Neuronal stem cell (in vitro differentiated cells): ENCODE measurements around the gene TMA7.

ENCODE experiments used
- DNase-seq: peaks from one replicate; pipeline ENCODE4 v3.0.0-alpha.2; 2013; ENCODE audit warnings: low spot score
- H2AFZ ChIP-seq: one replicate; pipeline ENCODE4 v1.6.1; 2013; ENCODE audit warnings: mild to moderate bottlenecking, low read length, inconsistent platforms
- H2AK5ac ChIP-seq: 2 replicates; pipeline ENCODE4 v1.6.1; 2013; ENCODE audit warnings: low read depth, mild to moderate bottlenecking, inconsistent platforms, low read length, moderate library complexity, mixed read lengths
- H2BK120ac ChIP-seq: 2 replicates; pipeline ENCODE4 v1.6.1; 2013; ENCODE audit warnings: low read depth, mild to moderate bottlenecking, inconsistent platforms, low read length, moderate library complexity, mixed read lengths
- H2BK12ac ChIP-seq: one replicate; pipeline ENCODE4 v1.6.1; 2013; ENCODE audit warnings: low read length, inconsistent platforms
- H2BK15ac ChIP-seq: 2 replicates; pipeline ENCODE4 v1.6.1; 2013; ENCODE audit warnings: mild to moderate bottlenecking, low read length, inconsistent platforms, mixed read lengths
- H2BK5ac ChIP-seq: one replicate; pipeline ENCODE4 v1.6.1; 2013; ENCODE audit warnings: inconsistent platforms, mild to moderate bottlenecking, low read length, moderate library complexity
- H3K14ac ChIP-seq: one replicate; pipeline ENCODE4 v1.6.1; 2013; ENCODE audit warnings: low read length, inconsistent platforms
- H3K18ac ChIP-seq: 2 replicates; pipeline ENCODE4 v1.6.1; 2013; ENCODE audit warnings: low read length, inconsistent platforms
- H3K23ac ChIP-seq: 2 replicates; pipeline ENCODE4 v1.6.1; 2013; ENCODE audit warnings: low read depth, mild to moderate bottlenecking, mixed read lengths, low read length, inconsistent platforms; ENCODE audit not compliant: poor library complexity
- H3K27ac ChIP-seq: replicated peaks from 3 replicates; pipeline ENCODE4 v1.5.1; 2013; ENCODE audit warnings: low read length, inconsistent platforms
- H3K27me3 ChIP-seq, 3 experiments: 2 replicates each; pipeline ENCODE4 v1.6.1; 2013; ENCODE audit warnings: low read length in 3 of 3, mild to moderate bottlenecking in 2 of 3, inconsistent platforms in 1 of 3, low read depth in 1 of 3, mixed read lengths in 1 of 3, moderate library complexity in 1 of 3; ENCODE audit not compliant: control insufficient read depth in 3 of 3, insufficient read depth in 3 of 3
- H3K36me3 ChIP-seq, 2 donors: replicated peaks in 1 of 2; 2 replicates each; pipeline ENCODE4 v1.6.1; 2013; ENCODE audit warnings: low read length in 2 of 2; ENCODE audit not compliant: control insufficient read depth in 2 of 2, insufficient read depth in 2 of 2
- H3K4ac ChIP-seq: 2 replicates; pipeline ENCODE4 v1.6.1; 2013; ENCODE audit warnings: inconsistent platforms, mild to moderate bottlenecking, low read length, moderate library complexity
- H3K4me1 ChIP-seq, 2 donors: 1 replicate in 1 of 2; 2 replicates in 1 of 2; pipeline ENCODE4 v1.6.1; 2013; ENCODE audit warnings: low read length in 2 of 2, low read depth in 1 of 2; ENCODE audit not compliant: control insufficient read depth in 2 of 2, insufficient read depth in 1 of 2
- H3K4me2 ChIP-seq: one replicate; pipeline ENCODE4 v1.6.1; 2013; ENCODE audit warnings: mild to moderate bottlenecking, low read length, inconsistent platforms; ENCODE audit not compliant: insufficient read depth, poor library complexity, severe bottlenecking
- H3K4me3 ChIP-seq, 2 donors: 2 replicates each; pipeline ENCODE4 v1.5.1; 2013; ENCODE audit warnings: low read length in 2 of 2, mild to moderate bottlenecking in 2 of 2, inconsistent platforms in 1 of 2, moderate library complexity in 1 of 2
- H3K79me1 ChIP-seq: one replicate; pipeline ENCODE4 v1.6.1; 2013; ENCODE audit warnings: low read depth, mild to moderate bottlenecking, inconsistent platforms, low read length, moderate library complexity
- H3K9ac ChIP-seq: one replicate; pipeline ENCODE4 v1.6.1; 2013; ENCODE audit warnings: mild to moderate bottlenecking, low read depth, low read length, inconsistent platforms; ENCODE audit not compliant: poor library complexity
- H3K9me3 ChIP-seq, 2 donors: replicated peaks in 1 of 2; 2 replicates each; pipeline versions ENCODE3 to v1.6.1; 2013; ENCODE audit warnings: low read length in 2 of 2, mild to moderate bottlenecking in 2 of 2, inconsistent platforms in 1 of 2, low read depth in 1 of 2, mixed read lengths in 1 of 2, moderate library complexity in 1 of 2; ENCODE audit not compliant: control insufficient read depth in 2 of 2, insufficient read depth in 1 of 2
- H4K8ac ChIP-seq: one replicate; pipeline ENCODE4 v1.6.1; 2013; ENCODE audit warnings: low read depth, mild to moderate bottlenecking, inconsistent platforms, low read length, moderate library complexity
- H4K91ac ChIP-seq: one replicate; pipeline ENCODE4 v1.6.1; 2013; ENCODE audit warnings: low read length, low read depth, mild to moderate bottlenecking, inconsistent platforms; ENCODE audit not compliant: poor library complexity
- WGBS, 2 donors: extraction: QIAGEN DNeasy Blood & Tissue Kit; methylation state at CpG; one replicate each; pipeline ENCODE4 v1.1.7; 2013; ENCODE audit warnings: missing lambda C conversion rate in 2 of 2, mixed read lengths in 1 of 2; ENCODE audit not compliant: insufficient read length in 2 of 2, insufficient replicate concordance in 1 of 2; ENCODE audit errors: extremely low coverage in 2 of 2; 5-methylcytosine and 5-hydroxymethylcytosine counted together

The TMA7 gene

DNA sequence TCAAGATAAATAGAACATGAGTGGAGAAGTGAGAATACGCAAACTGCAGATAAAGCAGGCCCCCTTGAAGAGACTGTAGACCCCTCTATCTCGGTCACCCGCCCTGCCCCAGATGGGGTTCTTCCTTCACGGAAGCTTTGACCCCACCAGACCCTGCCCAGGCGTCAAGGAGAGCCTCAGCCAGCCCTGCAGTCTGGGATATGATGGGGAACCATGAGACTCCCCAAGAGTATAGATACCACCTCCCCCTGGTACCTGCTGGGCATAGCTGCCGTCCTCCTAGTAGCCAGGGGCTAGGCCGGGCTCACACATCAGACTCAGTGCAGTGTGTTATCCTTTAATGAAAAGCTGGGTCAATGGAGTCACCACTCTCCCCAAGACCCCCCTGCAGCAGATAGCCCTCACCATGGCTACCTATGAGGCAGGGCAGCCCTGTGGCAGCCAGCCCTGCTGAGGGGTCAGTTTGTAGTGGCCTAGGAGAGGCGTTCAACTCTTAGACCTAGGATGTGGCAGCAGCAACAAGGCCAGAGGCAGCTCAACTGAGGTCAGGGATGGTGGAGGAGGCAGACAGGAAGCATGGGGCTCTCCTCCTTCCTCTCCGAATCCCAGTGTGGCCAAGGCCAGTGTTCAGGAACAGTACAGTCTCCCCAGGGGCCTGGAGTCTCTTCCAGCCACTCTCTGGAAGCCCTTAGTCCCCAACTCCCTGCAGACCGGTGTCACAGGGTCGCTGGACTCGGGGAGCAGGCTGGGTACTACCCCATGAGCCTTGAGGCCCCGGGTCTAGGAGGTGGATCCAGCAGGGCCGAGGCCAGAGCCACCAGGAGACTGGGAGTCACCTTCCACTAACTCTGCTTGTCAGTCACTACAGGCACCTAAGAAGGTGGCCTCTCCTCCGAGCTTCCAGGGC, 36.3 kb upstream of the TMA7 start:
- H2BK15ac ChIP-seq = no peak overlapping the region

GRCh38 chr3:48404440-48405342, 35.4 kb upstream of the TMA7 start:
- Histone ChIP-seq H3K23ac (peak overlapping the region; percentile 53), H2BK12ac (no peak overlapping the region), H2AK5ac (no peak overlapping the region), H3K18ac (no peak overlapping the region), H3K27ac (no peak overlapping the region), H3K4me2 (no peak overlapping the region), H3K4ac (no peak overlapping the region), H4K91ac (no peak overlapping the region), H3K14ac (no peak overlapping the region), H3K27me3 (no peaks in the 10 kb centered on the region), H2BK5ac (no peak overlapping the region), H3K9me3 (peaks cover 0 to 1% of the 10 kb centered on the region in 2 donors), H2BK15ac (no peak overlapping the region), H3K4me1 (no peaks in the 10 kb centered on the region), H2BK120ac (no peak overlapping the region), H3K4me3 (no peak overlapping the region), H3K79me1 (peaks cover 4% of the 10 kb centered on the region), H4K8ac (no peak overlapping the region), H3K9ac (no peak overlapping the region), H3K36me3 (peaks cover 59 to 81% of the 10 kb centered on the region in 2 donors), H2AFZ (no peak overlapping the region)
- WGBS, 2 donors = no CpG with 5 or more reads among the region's 21 CpGs
- DNase-seq = no peak

More for the DNA sequence above, 36.3 kb upstream of the TMA7 start:
- H3K79me1 ChIP-seq = peaks cover 2% of the 10 kb centered on the region
- no peak overlapping the region for H2AK5ac ChIP-seq
- peaks cover 0 to 1% of the 10 kb centered on the region in 2 donors for H3K9me3 ChIP-seq
- no peaks in the 10 kb centered on the region for H3K4me1 ChIP-seq
- no peak overlapping the region for H3K18ac ChIP-seq
- H4K91ac ChIP-seq = no peak overlapping the region
- H3K4ac ChIP-seq = no peak overlapping the region
- H4K8ac ChIP-seq = no peak overlapping the region
- no peak overlapping the region for H3K4me2 ChIP-seq
- H2BK12ac ChIP-seq = no peak overlapping the region
- no CpG with 5 or more reads among the region's 15 CpGs for WGBS, 2 donors
- no peak overlapping the region for H3K23ac ChIP-seq
- no peak overlapping the region for H3K4me3 ChIP-seq
- DNase-seq = no peak
- peaks cover 51 to 72% of the 10 kb centered on the region in 2 donors for H3K36me3 ChIP-seq
- no peak overlapping the region for H3K9ac ChIP-seq
- H2BK5ac ChIP-seq = no peak overlapping the region
- no peak overlapping the region for H3K27ac ChIP-seq
- no peak overlapping the region for H2BK120ac ChIP-seq
- H2AFZ ChIP-seq = no peak overlapping the region
- H3K27me3 ChIP-seq = no peaks in the 10 kb centered on the region
- H3K14ac ChIP-seq = no peak overlapping the region

DNA sequence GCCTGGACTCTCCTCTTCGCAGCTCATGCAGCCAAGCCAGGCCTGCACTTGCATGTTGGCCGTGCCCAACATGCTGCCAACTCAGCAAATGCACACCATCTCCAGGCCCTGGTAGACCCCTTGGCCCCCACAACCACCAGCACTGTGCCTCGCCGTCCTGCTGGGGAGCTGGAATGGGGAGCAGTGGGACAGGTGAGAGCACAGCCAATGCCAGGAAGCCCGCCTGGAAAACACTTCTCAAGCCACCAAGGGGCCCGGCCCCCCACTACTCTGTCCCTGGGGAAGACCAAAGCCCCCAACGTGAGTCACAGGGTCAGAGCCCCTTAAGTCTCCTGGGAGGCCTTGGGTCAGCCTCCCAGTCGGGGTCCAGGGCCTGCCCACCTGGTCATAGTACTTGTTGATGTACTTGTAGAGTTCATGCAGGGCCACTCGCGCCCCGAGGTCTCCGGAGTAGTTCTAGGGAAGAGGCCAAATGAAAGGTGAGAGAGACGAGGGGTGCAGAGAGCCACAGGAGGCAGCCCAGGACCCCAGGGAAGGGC, 34.6 kb upstream of the TMA7 start:
- H2BK5ac ChIP-seq = no peak overlapping the region
- no CpG with 5 or more reads among the region's 13 CpGs for WGBS, 2 donors
- H3K9me3 ChIP-seq = peaks cover 0 to 1% of the 10 kb centered on the region in 2 donors
- H3K79me1 ChIP-seq = peaks cover 6% of the 10 kb centered on the region
- no peak overlapping the region for H3K4ac ChIP-seq
- H3K4me1 ChIP-seq = no peaks in the 10 kb centered on the region
- H2BK120ac ChIP-seq = no peak overlapping the region
- DNase-seq = no peak
- no peak overlapping the region for H2BK12ac ChIP-seq
- no peak overlapping the region for H3K14ac ChIP-seq
- H3K23ac ChIP-seq = peak overlapping the region; percentile 53
- H2BK15ac ChIP-seq = no peak overlapping the region
- H3K27me3 ChIP-seq = no peaks in the 10 kb centered on the region
- H3K9ac ChIP-seq = peak overlapping the region; percentile 35
- H3K4me3 ChIP-seq = no peak overlapping the region
- no peak overlapping the region for H3K27ac ChIP-seq
- no peak overlapping the region for H4K91ac ChIP-seq
- H3K4me2 ChIP-seq = no peak overlapping the region
- no peak overlapping the region for H3K18ac ChIP-seq
- no peak overlapping the region for H4K8ac ChIP-seq
- H3K36me3 ChIP-seq = peaks cover 66 to 89% of the 10 kb centered on the region in 2 donors
- no peak overlapping the region for H2AFZ ChIP-seq
- H2AK5ac ChIP-seq = no peak overlapping the region
